NCI-H1694 treated with DMSO at 0.1 percent for 48 hours (cell line): ENCODE results near the gene CBL.
A peak's percentile ranks its signal among the peaks of the same experiment; 100 is the strongest.

Source experiments
- DNase-seq: peaks from one replicate; lab custom pipeline; 2025; lab: John Stamatoyannopoulos, UW

The CBL gene

GRCh38 chr11:119334174-119334930 lies 128.2 kb downstream of the CBL start, which contains the start of gene RNF26:
TSS of gene RNF26 (plus strand) at chr11:119334527. CDS start at chr11:119335123, 596 bp downstream.
- DNase-seq: peak; percentile 89

- no peak for DNase-seq
These were observed 129.0 kb downstream of the CBL start for GRCh38 chr11:119335091-119335654.

DNA sequence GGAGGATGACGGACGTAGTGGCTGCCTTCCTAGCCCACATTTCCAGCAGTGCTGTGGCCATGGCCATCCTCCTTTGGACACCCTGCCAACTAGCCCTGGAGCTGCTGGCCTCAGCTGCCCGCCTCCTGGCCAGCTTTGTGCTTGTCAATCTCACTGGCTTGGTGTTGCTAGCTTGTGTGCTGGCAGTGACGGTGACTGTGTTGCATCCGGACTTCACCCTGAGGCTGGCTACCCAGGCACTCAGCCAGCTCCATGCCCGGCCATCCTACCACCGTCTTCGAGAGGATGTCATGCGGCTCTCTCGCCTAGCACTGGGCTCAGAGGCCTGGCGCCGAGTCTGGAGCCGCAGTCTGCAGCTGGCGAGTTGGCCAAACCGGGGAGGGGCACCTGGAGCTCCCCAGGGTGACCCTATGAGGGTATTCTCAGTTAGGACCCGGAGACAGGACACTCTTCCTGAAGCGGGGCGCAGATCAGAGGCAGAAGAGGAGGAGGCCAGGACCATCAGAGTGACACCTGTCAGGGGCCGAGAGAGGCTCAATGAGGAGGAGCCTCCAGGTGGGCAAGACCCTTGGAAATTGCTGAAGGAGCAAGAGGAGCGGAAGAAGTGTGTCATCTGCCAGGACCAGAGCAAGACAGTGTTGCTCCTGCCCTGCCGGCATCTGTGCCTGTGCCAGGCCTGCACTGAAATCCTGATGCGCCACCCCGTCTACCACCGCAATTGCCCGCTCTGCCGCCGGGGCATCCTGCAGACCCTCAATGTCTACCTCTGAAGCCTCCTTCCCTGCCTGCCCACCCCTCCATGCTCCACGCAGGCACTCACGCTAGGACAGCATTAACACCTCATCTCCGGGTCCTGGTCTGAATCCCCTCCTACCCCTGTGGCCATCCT lies 129.8 kb downstream of the CBL start:
- no peak for DNase-seq

DNA sequence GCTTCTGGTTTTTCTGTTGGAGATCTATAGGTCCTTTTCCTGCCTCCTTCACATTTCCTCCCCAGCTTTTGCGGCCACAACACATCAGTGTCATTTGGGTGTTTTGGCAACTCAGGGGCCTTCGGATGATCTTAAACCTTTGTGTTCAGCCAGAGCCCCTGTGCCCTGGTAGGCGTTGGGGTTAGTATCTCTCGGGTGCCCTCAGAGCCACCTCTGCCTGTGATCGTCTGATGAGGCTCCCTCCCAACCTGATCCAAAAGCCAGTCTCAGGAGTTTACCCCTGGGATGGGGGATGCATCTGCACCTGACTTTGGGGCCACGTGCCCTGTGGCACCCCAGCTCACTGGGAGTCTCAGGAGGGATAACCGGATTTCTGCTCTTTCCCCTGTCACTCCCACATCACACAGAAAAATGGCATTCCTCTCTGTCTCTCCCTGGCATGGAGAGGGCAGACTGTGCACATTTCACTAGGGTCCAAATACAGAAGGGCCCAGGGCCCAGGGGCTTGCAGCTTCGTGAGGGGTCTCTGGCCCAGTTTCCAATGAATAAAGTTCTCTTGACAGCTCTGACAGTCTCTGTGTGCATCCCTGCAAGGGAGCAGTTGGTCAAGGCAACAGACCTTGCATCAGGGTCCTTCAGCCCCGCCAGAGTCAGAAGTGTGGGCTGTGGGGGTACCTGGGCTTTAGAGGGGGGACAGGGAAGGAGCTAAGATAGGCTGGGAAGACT lies 130.8 kb downstream of the CBL start:
- no peak for DNase-seq

DNA sequence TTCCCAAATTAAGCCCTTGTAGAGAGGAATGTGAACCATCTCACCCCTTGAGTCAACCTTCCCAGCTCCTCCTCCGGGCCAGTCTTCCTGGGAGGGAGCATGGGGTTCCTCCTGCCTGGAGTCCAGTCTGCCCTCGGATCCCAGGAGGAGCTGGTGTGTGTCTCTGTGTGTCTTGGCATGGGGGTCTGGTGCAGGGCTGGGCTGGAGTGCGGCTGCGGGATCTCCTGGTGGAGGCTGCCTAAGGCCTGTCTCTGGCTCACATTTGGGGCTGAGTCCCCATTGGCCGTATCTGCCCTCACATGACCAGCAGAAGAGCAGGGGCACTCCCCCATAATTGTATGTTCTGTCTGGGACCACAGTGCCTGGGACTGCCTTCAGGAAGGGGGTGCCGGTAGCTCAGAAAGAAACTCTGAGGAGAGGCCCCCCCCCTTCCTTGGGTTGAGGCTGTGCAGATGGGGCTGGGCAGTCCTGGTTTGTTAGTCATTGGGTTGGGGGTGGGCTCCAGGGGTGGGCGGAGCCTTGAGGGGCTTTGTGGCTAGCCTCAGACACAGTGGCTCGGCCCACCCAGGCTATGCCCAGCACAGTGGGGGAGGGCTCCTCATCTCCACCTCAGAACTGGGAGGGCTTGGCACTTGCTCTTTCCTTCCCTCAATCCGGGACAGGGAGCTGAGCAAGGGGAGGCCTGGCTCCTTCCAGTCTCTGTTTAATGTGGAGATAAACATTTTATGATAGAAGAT lies 131.6 kb downstream of the CBL start:
- DNase-seq: no peak

DNA sequence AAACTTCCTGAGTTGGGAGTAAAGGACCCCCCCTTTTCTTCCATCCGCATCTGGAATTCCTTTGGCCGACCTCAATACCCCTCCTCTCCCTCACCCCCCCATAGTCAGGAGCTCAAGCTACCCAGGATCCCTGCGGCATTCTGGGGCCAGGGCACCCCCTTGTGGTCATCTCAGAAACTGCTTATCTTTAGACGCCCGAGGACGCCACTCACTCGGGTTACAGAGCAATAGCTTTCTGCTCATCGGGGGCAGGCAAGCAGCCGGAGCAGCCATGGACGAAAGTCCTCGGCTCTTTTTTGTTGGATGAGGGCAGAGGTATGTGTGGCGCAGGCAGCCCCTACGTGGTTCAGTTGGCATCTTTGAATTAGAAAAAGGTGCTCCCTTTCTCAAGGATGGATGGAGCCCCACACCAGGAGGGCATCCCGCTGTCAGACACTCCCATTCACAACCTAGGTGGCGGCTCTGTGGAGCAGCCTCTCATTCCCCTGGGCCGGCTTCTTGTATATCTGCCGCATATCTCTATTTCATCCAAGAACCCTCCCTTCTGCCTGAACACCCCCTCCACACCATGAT lies 132.3 kb downstream of the CBL start:
- no peak for DNase-seq

GRCh38 chr11:119338965-119339588 lies 132.9 kb downstream of the CBL start:
- no peak for DNase-seq

DNA sequence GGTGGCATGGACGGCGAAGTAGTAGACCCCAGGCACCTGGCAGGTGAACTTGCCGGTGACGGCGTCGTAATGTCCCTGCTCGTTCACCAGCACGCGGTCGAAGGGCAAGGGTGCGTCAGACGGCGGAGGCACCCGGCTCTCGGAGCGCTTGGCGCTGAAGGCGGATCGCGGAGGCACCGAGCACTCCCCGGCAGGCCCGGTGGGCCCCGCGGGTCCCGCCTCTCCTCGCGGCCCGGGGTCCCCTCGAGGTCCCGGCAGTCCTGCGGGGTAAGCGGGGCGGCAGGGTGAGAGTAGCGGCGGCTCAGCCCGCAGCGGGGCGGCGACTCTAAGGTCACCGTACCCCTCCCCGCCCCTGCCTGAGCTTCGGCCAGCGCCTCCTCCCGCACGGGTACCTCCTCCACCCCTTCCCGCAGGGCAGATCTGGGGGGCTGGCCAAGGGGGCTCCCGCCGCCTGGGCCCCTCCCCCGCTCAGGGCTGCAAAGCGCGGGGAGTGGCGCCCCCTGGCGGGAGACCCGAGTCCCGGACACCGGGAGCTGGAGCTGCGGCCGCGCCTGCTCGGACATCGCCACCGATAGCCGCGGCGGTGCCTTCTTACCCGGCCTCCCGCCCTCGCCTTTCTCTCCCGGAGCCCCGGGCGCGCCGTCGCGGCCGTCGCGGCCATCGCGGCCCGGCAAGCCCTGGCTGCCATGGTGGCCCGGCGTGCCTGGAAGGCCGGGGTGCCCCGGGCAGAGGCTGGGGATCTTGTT lies 133.6 kb downstream of the CBL start:
- DNase-seq: no peak

GRCh38 chr11:119340335-119341221 lies 134.4 kb downstream of the CBL start, which contains the start of gene C1QTNF5:
TSS of gene C1QTNF5 (minus strand) at chr11:119340883. CDS start at chr11:119340397, 486 bp downstream.
- DNase-seq: no peak

DNA sequence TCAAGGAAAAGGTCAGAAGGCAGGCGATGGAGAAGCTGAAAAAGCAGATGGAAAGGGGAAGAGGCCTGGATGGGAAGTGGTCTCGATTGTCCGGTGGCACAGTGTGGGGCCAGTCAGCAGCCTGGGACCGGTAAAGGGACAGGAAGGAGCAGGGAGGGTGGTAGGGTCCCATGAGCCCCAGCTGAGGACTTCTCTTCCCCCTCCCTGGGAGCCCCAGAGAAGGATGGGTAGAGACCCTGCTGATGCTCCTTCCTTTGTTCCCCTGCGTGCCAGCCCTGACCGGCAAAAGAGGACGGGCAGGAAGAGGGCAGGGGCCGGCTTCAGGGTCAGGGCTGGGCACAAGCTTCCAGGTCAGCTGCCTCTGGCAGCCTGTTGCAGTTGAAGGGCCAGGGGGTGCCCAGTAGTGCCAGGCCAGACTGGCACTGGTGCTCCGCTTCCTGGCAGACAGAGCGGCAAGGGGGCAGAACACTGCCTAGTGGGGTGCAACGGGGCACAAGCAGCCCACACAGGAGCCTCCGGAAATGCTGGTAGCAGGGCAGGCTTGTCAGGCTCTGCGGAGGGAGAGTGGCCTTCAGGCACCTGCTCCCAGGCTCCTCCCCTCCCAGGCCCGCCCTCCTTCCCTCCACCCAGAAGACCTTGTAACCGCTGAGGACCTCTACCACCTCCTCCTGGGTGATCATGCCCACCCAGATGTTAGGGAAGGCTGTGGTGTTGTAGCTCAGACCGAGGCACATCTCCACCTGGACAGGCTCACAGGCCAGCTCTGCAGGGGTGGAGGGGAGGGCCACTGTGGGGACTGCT lies 135.3 kb downstream of the CBL start:
- no peak for DNase-seq

DNA sequence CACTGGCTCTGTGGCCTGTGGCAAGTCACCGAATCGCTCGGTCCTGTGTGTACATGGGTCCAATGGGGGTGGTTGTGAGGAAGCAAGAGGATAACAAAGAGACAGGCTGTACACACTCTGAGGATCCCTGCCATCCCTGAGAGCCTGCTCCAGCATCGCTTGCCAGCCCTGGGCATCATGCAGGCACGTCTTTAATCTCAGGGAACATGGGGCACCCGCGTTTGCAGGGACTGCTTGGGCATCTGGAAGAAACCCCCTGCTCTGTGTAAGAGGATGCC lies 135.8 kb downstream of the CBL start:
- no peak for DNase-seq

DNA sequence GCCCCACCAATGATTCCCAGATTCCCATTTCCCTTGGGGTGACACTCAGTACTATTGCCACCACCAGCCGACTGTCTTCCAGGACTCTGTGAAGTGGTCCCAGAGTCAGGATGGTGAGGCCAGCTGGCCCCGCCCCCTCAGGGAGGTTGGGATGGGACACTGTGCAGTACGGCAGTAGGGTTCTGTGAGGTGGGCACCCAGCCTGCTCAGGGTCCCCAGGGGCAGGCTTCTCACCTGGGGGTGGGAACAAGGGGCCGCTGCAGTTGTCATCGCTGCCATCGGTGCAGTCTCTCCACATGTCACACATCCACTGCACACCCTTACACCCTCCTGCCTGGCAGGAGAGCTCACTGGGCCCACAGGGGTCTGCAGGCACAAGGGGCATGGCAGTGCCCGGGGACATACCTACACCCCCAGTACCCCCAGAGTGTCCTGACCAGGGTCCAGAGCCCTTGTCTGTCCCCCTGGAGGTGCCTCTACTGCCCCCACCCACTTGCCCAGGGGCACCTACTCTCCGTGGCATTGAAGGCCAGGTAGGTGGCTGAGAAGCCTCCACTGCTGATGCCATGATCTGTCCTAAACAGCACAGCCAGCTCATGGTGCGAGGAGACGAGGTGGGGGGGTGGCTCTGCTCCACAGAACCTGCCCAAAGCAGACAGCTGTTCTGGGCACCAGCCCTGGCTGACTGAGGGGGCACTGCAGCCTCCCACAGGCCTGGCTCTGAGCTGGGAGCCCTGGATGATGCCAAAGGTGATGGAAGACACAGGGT lies 136.4 kb downstream of the CBL start:
- DNase-seq: no peak

DNA sequence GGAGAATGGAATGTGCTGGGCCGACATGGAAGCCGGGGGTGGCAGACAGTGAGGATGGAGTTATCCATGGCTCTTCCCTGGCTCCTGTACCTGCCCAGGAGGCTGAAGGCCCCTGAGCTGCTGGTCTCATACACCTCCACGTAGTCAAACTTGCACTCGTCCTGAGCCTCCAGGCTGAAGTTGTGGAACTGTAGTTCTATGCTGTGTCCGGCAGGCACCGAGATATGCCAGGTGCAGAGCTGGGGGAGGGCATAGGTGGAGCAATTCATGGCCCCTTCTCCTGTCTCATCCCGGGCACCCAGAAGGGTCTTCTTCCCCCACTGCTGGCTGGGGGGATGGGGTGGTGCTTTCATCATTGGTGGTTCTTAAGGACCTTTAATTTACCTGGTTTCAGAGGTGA lies 137.6 kb downstream of the CBL start:
- no peak for DNase-seq

GRCh38 chr11:119344291-119345010 lies 138.3 kb downstream of the CBL start:
- no peak for DNase-seq

GRCh38 chr11:119345685-119346084 lies 139.5 kb downstream of the CBL start:
- DNase-seq: no peak

DNA sequence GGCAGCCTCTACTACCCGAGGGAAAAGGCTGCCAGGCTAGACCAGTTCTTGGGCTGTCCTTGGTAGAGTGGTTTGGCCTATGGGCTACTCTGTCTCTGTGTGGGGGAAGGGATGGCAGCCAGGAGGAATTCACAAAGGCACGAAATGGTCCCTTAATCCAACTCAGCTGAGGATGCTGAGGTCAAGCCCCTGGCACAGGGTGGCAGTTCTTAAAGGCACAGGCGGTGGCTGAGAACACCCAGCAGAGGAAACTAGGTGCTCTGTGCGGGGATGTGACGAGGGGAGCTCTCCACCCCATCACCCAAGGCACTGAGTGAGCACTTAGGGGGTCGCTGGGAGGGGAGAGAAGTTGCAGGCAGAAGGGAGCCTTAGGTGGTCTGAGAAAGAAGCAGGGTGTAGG lies 140.5 kb downstream of the CBL start, which contains the start of gene MFRP:
Gene MFRP, minus strand, starts transcription at position 101 of the 400 bp plus-strand sequence. CDS start 192 bp downstream, outside the sequence.
- DNase-seq: no peak
